ENCODE measurements around the gene ITGA11. TPM values are rescaled to one million over a fixed set of nuclear protein-coding genes. Genes with fewer than 3 reads are reported as not detected.

ITGA11 gene
- total RNA-seq, 4 donors from 2014 or later = 0.83 to 3.6 (median 2.0) TPM

DNA sequence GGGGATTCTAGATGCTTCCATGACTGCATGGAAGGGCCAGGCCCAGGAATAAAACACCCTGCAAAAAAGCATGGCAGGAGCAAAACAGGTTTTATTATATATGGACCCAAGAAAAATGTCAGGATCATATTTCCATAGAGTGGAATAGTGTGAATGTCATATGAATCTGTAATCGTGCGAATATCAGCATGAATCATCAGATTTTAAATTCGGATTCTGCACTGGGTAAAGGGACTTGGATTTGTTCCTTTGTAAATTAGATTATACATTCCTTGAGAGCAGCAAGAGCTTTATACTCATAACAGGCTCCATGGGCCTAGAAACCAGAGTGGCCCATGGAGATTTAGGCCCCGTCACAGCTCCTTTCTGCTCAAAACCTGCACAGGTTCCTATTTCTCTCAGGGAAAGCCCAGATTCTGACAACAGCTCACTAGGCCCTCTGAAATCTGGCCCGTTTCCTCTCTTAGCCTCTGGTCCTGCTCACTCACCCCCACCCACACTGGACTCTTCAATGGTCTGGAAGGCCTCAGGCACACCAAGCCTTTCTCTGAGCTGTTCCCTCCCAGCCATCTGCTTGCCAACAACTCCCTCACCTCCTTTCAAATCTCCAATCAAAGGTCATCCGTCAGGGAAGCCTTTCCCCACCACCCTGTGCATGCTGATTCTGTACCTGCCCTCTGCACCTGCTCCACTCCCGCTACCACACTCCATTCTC is 78.4 kb downstream of the ITGA11 start:
- Histone ChIP-seq H3K27ac (peak overlapping the region; percentile 43), H3K9me3 (no peaks in the 10 kb centered on the region), H3K36me3 (no peaks in the 10 kb centered on the region), H3K4me1 (peaks cover 17% of the 10 kb centered on the region), H3K4me3 (no peak overlapping the region), H3K27me3 (no peaks in the 10 kb centered on the region)
- TF ChIP-seq POLR2AphosphoS5 (IDR thresholded peaks at IDR 0.05) = no peak
- no peak for TF ChIP-seq POLR2A (IDR thresholded peaks at IDR 0.05)
- no peak for TF ChIP-seq EP300 (IDR thresholded peaks at IDR 0.05)
- no peak for TF ChIP-seq CTCF (IDR thresholded peaks at IDR 0.05)
- no peak for DNase-seq (ENCODE audit: low spot score in 2 of 2)
- 90% methylated on average over 7 of the region's 7 CpGs for WGBS

- no peaks in the 10 kb centered on the region for H3K27me3 ChIP-seq
- H3K27ac ChIP-seq = peak overlapping the region; percentile 43
- H3K9me3 ChIP-seq = no peaks in the 10 kb centered on the region
- 37% methylated on average over 10 of the region's 10 CpGs for WGBS
- no peak for TF ChIP-seq CTCF (IDR thresholded peaks at IDR 0.05)
- TF ChIP-seq EP300 (IDR thresholded peaks at IDR 0.05) = no peak
- no peak for TF ChIP-seq POLR2A (IDR thresholded peaks at IDR 0.05)
- TF ChIP-seq POLR2AphosphoS5 (IDR thresholded peaks at IDR 0.05) = no peak
- DNase-seq (ENCODE audit: low spot score in 2 of 2) = no peak
- H3K36me3 ChIP-seq = no peaks in the 10 kb centered on the region
- no peak overlapping the region for H3K4me3 ChIP-seq
- peaks cover 26% of the 10 kb centered on the region for H3K4me1 ChIP-seq
Observed at GRCh38 chr15:68352401-68353062, 79.4 kb downstream of the ITGA11 start.

DNA sequence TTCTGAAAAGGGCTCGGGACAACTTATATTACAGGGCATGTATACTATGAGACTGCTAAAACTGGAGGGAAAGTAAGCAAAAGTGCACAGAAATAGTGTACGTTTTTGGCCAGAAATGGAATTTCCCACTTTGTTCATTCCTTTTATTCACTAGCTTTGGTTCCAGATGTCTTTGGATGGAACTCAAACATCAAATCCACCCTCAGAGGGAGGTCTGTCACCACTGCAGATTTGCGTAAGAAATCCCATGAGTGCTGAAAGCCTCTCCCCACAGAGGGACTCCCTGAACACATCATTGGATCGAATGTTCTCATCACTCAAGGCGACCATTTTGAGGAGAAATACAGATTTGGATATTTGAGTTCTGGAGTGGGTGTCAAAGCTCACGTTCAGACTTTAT is 82.8 kb downstream of the ITGA11 start:
- Histone ChIP-seq H3K27me3 (no peaks in the 10 kb centered on the region), H3K4me1 (peaks cover 27% of the 10 kb centered on the region), H3K9me3 (no peaks in the 10 kb centered on the region), H3K27ac (no peak overlapping the region), H3K36me3 (no peaks in the 10 kb centered on the region), H3K4me3 (no peak overlapping the region)
- WGBS = 61% methylated on average over 6 of the region's 6 CpGs
- TF ChIP-seq POLR2AphosphoS5 (IDR thresholded peaks at IDR 0.05) (no peak), POLR2A (IDR thresholded peaks at IDR 0.05) (no peak), EP300 (IDR thresholded peaks at IDR 0.05) (no peak)
- DNase-seq (ENCODE audit: low spot score in 2 of 2) = no peak

GRCh38 chr15:68348606-68349005 is 83.4 kb downstream of the ITGA11 start:
- no peak overlapping the region for H3K4me3 ChIP-seq
- H3K4me1 ChIP-seq = peaks cover 32% of the 10 kb centered on the region
- H3K36me3 ChIP-seq = no peaks in the 10 kb centered on the region
- TF ChIP-seq CTCF (IDR thresholded peaks at IDR 0.05) (no peak), EP300 (IDR thresholded peaks at IDR 0.05) (no peak), POLR2AphosphoS5 (IDR thresholded peaks at IDR 0.05) (no peak), POLR2A (IDR thresholded peaks at IDR 0.05) (no peak)
- WGBS = 56% methylated on average over 9 of the region's 9 CpGs
- DNase-seq (ENCODE audit: low spot score in 2 of 2) = no peak
- no peaks in the 10 kb centered on the region for H3K27me3 ChIP-seq
- no peak overlapping the region for H3K27ac ChIP-seq
- no peaks in the 10 kb centered on the region for H3K9me3 ChIP-seq

- Histone ChIP-seq H3K36me3 (no peaks in the 10 kb centered on the region), H3K27me3 (no peaks in the 10 kb centered on the region), H3K9me3 (no peaks in the 10 kb centered on the region), H3K4me1 (peaks cover 37% of the 10 kb centered on the region), H3K4me3 (no peak overlapping the region), H3K27ac (no peak overlapping the region)
- 62% methylated on average over 6 of the region's 6 CpGs for WGBS
- no peak for DNase-seq (ENCODE audit: low spot score in 2 of 2)
- TF ChIP-seq POLR2AphosphoS5 (IDR thresholded peaks at IDR 0.05) (peak in 1 of 3 donors; percentile 49), EP300 (IDR thresholded peaks at IDR 0.05) (no peak), POLR2A (IDR thresholded peaks at IDR 0.05) (no peak), CTCF (IDR thresholded peaks at IDR 0.05) (no peak)
Observed at GRCh38 chr15:68348081-68348480, 83.9 kb downstream of the ITGA11 start.

Data from suprapubic skin (tissue), 4 donors.